ENCODE results near the gene ANKFY1.

The ANKFY1 gene

GRCh38 chr17:4120332-4120731 is 143.4 kb downstream of the ANKFY1 start:
- TF ChIP-seq CTCF (IDR thresholded peaks at IDR 0.05; ENCODE audit: low read depth, low read length), result no peak
- no peak overlapping the region for H3K4me3 ChIP-seq (ENCODE audit: low read depth, low read length)

GRCh38 chr17:4119299-4119698 is 144.5 kb downstream of the ANKFY1 start:
- no peak for TF ChIP-seq CTCF (IDR thresholded peaks at IDR 0.05; ENCODE audit: low read depth, low read length)
- no peak overlapping the region for H3K4me3 ChIP-seq (ENCODE audit: low read depth, low read length)

- TF ChIP-seq CTCF (IDR thresholded peaks at IDR 0.05; ENCODE audit: low read depth, low read length), result no peak
- no peak overlapping the region for H3K4me3 ChIP-seq (ENCODE audit: low read depth, low read length)
Observed at GRCh38 chr17:4118015-4118743, 145.6 kb downstream of the ANKFY1 start.

GRCh38 chr17:4116516-4116915 is 147.3 kb downstream of the ANKFY1 start:
- no peak overlapping the region for H3K4me3 ChIP-seq (ENCODE audit: low read depth, low read length)
- TF ChIP-seq CTCF (IDR thresholded peaks at IDR 0.05; ENCODE audit: low read depth, low read length), result no peak

Measured in WI38 (cell line).